Progenitor cell of endocrine pancreas (in vitro differentiated cells): Measurements from ENCODE around the gene SCARF2. TPM values are rescaled to one million over a fixed set of nuclear protein-coding genes. Genes with fewer than 3 reads are reported as not detected.

Experiments used
- total RNA-seq: library from RNA; stranded (reverse); gene quantifications from 2 replicates; pipeline ENCODE4 v1.2.1, GENCODE V29; 2021

The SCARF2 gene
- total RNA-seq, 1 donor from 2014 or later, result 14.4 TPM

Other genes starting within 250 kb of the SCARF2 start
- gene RTN4R, start 169.5 kb downstream of the SCARF2 start, total RNA-seq, result 30.8 and 36.0 TPM in 2 replicates
- 37.2 and 41.0 TPM in 2 replicates for gene DGCR6L, start 117.8 kb downstream of the SCARF2 start, total RNA-seq
- 48.8 and 52.1 TPM in 2 replicates for gene ZNF74, start 43.7 kb downstream of the SCARF2 start, total RNA-seq
- 47.3 and 51.6 TPM in 2 replicates for gene KLHL22, start 58.0 kb upstream of the SCARF2 start, total RNA-seq
- 77.8 and 78.0 TPM in 2 replicates for gene MED15, start 69.8 kb upstream of the SCARF2 start, total RNA-seq